Inferior parietal cortex (tissue), 1 donor: ENCODE results near the gene TAF1C.

ENCODE experiments used
- DNase-seq: peaks from one replicate; pipeline ENCODE4 v3.0.0-alpha.2; 2016; ENCODE audit errors: extremely low spot score

Gene TAF1C

GRCh38 chr16:84182680-84183571 is 3.9 kb downstream of the TAF1C start:
- DNase-seq, result no peak

GRCh38 chr16:84182104-84182503 is 4.8 kb downstream of the TAF1C start:
- DNase-seq, result no peak

GRCh38 chr16:84181144-84181915 is 5.5 kb downstream of the TAF1C start:
- no peak for DNase-seq

- DNase-seq, result no peak
Measured at GRCh38 chr16:84180519-84181140, 6.2 kb downstream of the TAF1C start.

- no peak for DNase-seq
Measured at GRCh38 chr16:84179612-84180320, 7.1 kb downstream of the TAF1C start.

- no peak for DNase-seq
Measured at GRCh38 chr16:84178892-84179611, 7.8 kb downstream of the TAF1C start.

- no peak for DNase-seq
Measured at GRCh38 chr16:84178146-84178765, 8.6 kb downstream of the TAF1C start.

- DNase-seq, result no peak
Measured at GRCh38 chr16:84177741-84178073, 9.2 kb downstream of the TAF1C start.

- no peak for DNase-seq
Measured at GRCh38 chr16:84176192-84177053, 10.4 kb downstream of the TAF1C start.

- DNase-seq, result peak; percentile 29
Measured at GRCh38 chr16:84175350-84176081, 11.3 kb downstream of the TAF1C start.

- no peak for DNase-seq
Measured at GRCh38 chr16:84174396-84174795, 12.5 kb downstream of the TAF1C start.

- DNase-seq, result no peak
Measured at GRCh38 chr16:84169765-84170310, 17.0 kb downstream of the TAF1C start.

- no peak for DNase-seq
Measured at GRCh38 chr16:84166796-84167695, 19.8 kb downstream of the TAF1C start.

GRCh38 chr16:84165746-84166145 is 21.1 kb downstream of the TAF1C start:
- DNase-seq, result no peak

- DNase-seq, result no peak
Measured at GRCh38 chr16:84161801-84162200, 25.1 kb downstream of the TAF1C start.

- DNase-seq, result no peak
Measured at GRCh38 chr16:84161037-84161436, 25.8 kb downstream of the TAF1C start.

- DNase-seq, result no peak
Measured at GRCh38 chr16:84159800-84160199, 27.1 kb downstream of the TAF1C start.

- no peak for DNase-seq
Measured at GRCh38 chr16:84159007-84159406, 27.9 kb downstream of the TAF1C start.
